Measurements from ENCODE around the gene SYF2. TPM values are rescaled to one million over a fixed set of nuclear protein-coding genes. Genes with fewer than 3 reads are reported as not detected.

SYF2 gene
- total RNA-seq, 3 donors from 2014 or later (not counting 1 experiment from before 2014, with no cell fraction given) = 67.9 to 92.2 (median 75.3) TPM

DNA sequence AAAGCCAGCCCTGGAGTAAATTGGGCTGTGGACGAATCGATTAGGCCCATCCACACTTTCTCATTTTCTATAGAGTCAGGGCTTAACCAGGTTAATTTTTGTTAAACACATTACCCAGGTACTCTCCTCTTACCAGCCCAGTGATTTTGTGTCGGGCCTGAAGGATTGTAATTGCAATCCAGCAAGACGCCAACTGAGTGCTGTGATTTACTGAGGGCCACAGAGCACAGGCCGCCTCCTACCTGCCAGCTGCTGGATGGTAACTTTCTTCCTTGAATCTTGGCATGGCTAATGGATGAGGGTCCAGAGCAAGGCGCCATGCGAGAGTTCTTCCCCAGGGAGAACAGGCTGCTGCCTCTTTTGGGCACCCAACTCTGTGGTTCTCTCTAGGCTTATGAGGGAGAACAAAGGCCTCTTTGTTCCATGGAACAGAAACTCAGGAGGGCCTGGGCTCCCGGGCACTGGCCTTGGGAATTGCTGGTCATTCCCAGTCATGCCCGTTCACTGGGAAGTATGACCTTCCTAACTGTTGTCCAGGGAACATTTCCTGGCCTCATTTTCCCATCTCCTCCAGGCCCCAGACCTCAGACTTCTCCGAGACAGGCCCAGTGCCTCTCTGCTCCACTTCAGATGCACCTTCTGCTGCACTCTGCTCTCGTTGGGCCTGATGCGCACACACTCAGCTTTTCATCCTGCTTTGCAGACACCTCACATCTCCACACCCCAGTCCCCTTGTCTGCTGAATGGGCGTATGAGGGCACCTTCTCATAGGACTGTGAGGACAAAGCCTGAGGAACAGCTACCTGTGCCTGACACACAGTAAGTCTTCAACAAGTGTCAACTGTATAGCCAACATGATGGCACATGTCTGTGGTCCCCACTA, 57.3 kb downstream of the SYF2 start:
- intact Hi-C loops (cut with micrococcal nuclease) = no loop called here
- DNase-seq (no peak), ATAC-seq (no peak)
- no peaks in the 10 kb centered on the region for H3K4me1 ChIP-seq (ENCODE audit: control insufficient read depth, insufficient read depth, low read length)
- no peak overlapping the region for H3K4me3 ChIP-seq (ENCODE audit: low read length)
- H3K4me1 Mint-ChIP-seq = no peaks in the 10 kb centered on the region
- H3K9me3 ChIP-seq (ENCODE audit: control insufficient read depth, insufficient read depth, low read length) = no peaks in the 10 kb centered on the region
- H3K36me3 ChIP-seq (ENCODE audit: control insufficient read depth, insufficient read depth, low read length) = no peaks in the 10 kb centered on the region
- H3K9me3 Mint-ChIP-seq = no peaks in the 10 kb centered on the region
- H3K27ac ChIP-seq (ENCODE audit: low read length) = no peak overlapping the region
- H3K27ac Mint-ChIP-seq = no peak overlapping the region
- H3K4me3 Mint-ChIP-seq = no peak overlapping the region
- H3K36me3 Mint-ChIP-seq = no peaks in the 10 kb centered on the region
- TF ChIP-seq, protein P1, sequence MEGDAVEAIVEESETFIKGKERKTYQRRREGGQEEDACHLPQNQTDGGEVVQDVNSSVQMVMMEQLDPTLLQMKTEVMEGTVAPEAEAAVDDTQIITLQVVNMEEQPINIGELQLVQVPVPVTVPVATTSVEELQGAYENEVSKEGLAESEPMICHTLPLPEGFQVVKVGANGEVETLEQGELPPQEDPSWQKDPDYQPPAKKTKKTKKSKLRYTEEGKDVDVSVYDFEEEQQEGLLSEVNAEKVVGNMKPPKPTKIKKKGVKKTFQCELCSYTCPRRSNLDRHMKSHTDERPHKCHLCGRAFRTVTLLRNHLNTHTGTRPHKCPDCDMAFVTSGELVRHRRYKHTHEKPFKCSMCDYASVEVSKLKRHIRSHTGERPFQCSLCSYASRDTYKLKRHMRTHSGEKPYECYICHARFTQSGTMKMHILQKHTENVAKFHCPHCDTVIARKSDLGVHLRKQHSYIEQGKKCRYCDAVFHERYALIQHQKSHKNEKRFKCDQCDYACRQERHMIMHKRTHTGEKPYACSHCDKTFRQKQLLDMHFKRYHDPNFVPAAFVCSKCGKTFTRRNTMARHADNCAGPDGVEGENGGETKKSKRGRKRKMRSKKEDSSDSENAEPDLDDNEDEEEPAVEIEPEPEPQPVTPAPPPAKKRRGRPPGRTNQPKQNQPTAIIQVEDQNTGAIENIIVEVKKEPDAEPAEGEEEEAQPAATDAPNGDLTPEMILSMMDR (IDR thresholded peaks at IDR 0.05) = no peak
- no peaks in the 10 kb centered on the region for H3K27me3 Mint-ChIP-seq (ENCODE audit: low read depth in 2 of 2)
- WGBS (ENCODE audit: insufficient coverage) = 95% methylated on average over 13 of the region's 13 CpGs
- H3K27me3 ChIP-seq (ENCODE audit: control insufficient read depth, insufficient read depth, low read length) = no peaks in the 10 kb centered on the region

DNA sequence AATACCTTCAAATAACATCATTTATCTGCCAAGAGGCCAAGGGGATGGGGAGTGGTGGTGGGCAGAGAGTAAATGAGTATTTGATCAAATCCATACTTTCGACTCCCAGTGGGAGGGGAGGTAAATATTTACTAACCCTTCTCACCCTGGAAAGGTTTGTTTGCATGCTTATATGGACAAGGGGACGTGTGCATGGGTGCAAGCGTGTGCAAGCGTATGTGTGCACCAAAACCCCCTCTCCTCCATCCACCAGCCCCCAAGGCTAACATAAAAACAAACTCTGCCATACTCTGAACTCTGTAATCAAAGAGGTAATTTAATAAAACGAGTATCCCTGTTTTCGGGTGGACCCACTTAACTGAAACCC, 58.0 kb downstream of the SYF2 start:
- H3K36me3 ChIP-seq (ENCODE audit: control insufficient read depth, insufficient read depth, low read length) = no peaks in the 10 kb centered on the region
- H3K27ac ChIP-seq (ENCODE audit: low read length) = no peak overlapping the region
- DNase-seq = no peak
- no peak overlapping the region for H3K4me3 Mint-ChIP-seq
- H3K27ac Mint-ChIP-seq = no peak overlapping the region
- intact Hi-C loops (cut with micrococcal nuclease) = no loop called here
- no peaks in the 10 kb centered on the region for H3K9me3 Mint-ChIP-seq
- no peaks in the 10 kb centered on the region for H3K9me3 ChIP-seq (ENCODE audit: control insufficient read depth, insufficient read depth, low read length)
- H3K36me3 Mint-ChIP-seq = no peaks in the 10 kb centered on the region
- H3K4me1 Mint-ChIP-seq = no peaks in the 10 kb centered on the region
- no peak for ATAC-seq
- no peak overlapping the region for H3K4me3 ChIP-seq (ENCODE audit: low read length)
- no peaks in the 10 kb centered on the region for H3K4me1 ChIP-seq (ENCODE audit: control insufficient read depth, insufficient read depth, low read length)
- WGBS (ENCODE audit: insufficient coverage) = 96% methylated on average over 5 of the region's 6 CpGs
- TF ChIP-seq, protein P1 (IDR thresholded peaks at IDR 0.05) = no peak
- no peaks in the 10 kb centered on the region for H3K27me3 ChIP-seq (ENCODE audit: control insufficient read depth, insufficient read depth, low read length)
- H3K27me3 Mint-ChIP-seq (ENCODE audit: low read depth in 2 of 2) = no peaks in the 10 kb centered on the region

DNA sequence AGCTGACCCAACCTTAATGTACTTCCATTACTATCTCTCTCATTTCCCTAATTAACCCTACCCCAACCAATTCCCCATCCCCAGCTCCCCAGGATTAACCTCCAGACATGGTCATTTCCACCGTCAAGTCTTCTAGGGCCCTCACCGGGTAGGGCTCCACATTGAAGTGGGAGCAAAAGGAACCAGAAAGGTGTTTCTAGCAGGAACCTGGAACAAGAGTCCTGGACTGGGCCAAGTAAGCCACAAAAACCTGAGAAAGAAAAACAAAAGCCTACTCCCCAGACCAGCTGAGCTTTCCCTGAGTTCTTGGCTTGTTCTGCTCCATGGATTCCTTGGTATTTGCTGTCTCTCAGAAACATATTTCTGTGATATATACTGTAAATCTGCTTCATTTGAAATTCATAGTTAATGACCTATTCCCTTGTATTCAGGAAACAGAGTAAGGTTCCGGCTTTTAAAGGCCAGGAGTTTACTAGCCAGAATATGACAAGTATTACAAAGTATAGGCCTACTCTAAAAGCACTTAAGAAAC, 58.4 kb downstream of the SYF2 start:
- H3K9me3 ChIP-seq (ENCODE audit: control insufficient read depth, insufficient read depth, low read length) = no peaks in the 10 kb centered on the region
- H3K36me3 ChIP-seq (ENCODE audit: control insufficient read depth, insufficient read depth, low read length) = no peaks in the 10 kb centered on the region
- H3K27me3 Mint-ChIP-seq (ENCODE audit: low read depth in 2 of 2) = no peaks in the 10 kb centered on the region
- no peaks in the 10 kb centered on the region for H3K4me1 Mint-ChIP-seq
- no peak overlapping the region for H3K4me3 ChIP-seq (ENCODE audit: low read length)
- TF ChIP-seq, protein P1 (IDR thresholded peaks at IDR 0.05) = no peak
- DNase-seq = no peak
- WGBS (ENCODE audit: insufficient coverage) = 97% methylated on average over 3 of the region's 3 CpGs
- no peaks in the 10 kb centered on the region for H3K4me1 ChIP-seq (ENCODE audit: control insufficient read depth, insufficient read depth, low read length)
- H3K27ac Mint-ChIP-seq = no peak overlapping the region
- H3K4me3 Mint-ChIP-seq = no peak overlapping the region
- no peak overlapping the region for H3K27ac ChIP-seq (ENCODE audit: low read length)
- intact Hi-C loops (cut with micrococcal nuclease) = no loop called here
- H3K36me3 Mint-ChIP-seq = no peaks in the 10 kb centered on the region
- no peak for ATAC-seq
- H3K27me3 ChIP-seq (ENCODE audit: control insufficient read depth, insufficient read depth, low read length) = no peaks in the 10 kb centered on the region
- no peaks in the 10 kb centered on the region for H3K9me3 Mint-ChIP-seq

Other genes with a start within 250 kb of the SYF2 start
- 100 to 1,000 TPM; 473 to 602 (median 589) TPM for gene RSRP1, start 15.0 kb upstream of the SYF2 start, total RNA-seq
- under 1 TPM in 1 of 3 donors, not detected in 2; 0.21 TPM for gene RHD, start 40.0 kb upstream of the SYF2 start, total RNA-seq
- 100 to 1,000 TPM in 2 of 3 donors, 10 to 100 TPM in 1; 99.9 to 117 (median 107) TPM for gene TMEM50A, start 105.8 kb upstream of the SYF2 start, total RNA-seq
- gene RHCE, start 188.3 kb upstream of the SYF2 start, total RNA-seq = not detected
- gene MACO1, start 198.4 kb upstream of the SYF2 start, total RNA-seq = 10 to 100 TPM; 15.9 to 19.6 (median 16.9) TPM